GM03348 (cell line): ENCODE data around the gene PIK3AP1.

Experiments
- DNase-seq: peaks from one replicate; pipeline ENCODE4 v3.0.0; 2012; ENCODE audit warnings: low spot score

The PIK3AP1 gene

GRCh38 chr10:96610817-96611216, 109.5 kb downstream of the PIK3AP1 start:
- no peak for DNase-seq

- no peak for DNase-seq
These were observed 110.8 kb downstream of the PIK3AP1 start for GRCh38 chr10:96609510-96609909.

GRCh38 chr10:96608805-96609204, 111.5 kb downstream of the PIK3AP1 start:
- DNase-seq: no peak

- no peak for DNase-seq
These were observed 112.1 kb downstream of the PIK3AP1 start for GRCh38 chr10:96608262-96608661.

- DNase-seq: no peak
These were observed 113.4 kb downstream of the PIK3AP1 start for GRCh38 chr10:96606946-96607345.

GRCh38 chr10:96606216-96606615, 114.1 kb downstream of the PIK3AP1 start:
- DNase-seq: peak; percentile 25

- no peak for DNase-seq
These were observed 120.0 kb downstream of the PIK3AP1 start for GRCh38 chr10:96600337-96600736.

- no peak for DNase-seq
These were observed 121.5 kb downstream of the PIK3AP1 start for GRCh38 chr10:96598846-96599245.

GRCh38 chr10:96596422-96597407, 123.6 kb downstream of the PIK3AP1 start:
- no peak for DNase-seq

- no peak for DNase-seq
These were observed 124.6 kb downstream of the PIK3AP1 start for GRCh38 chr10:96595741-96596140.

GRCh38 chr10:96591946-96592345, 128.4 kb downstream of the PIK3AP1 start:
- no peak for DNase-seq

- DNase-seq: no peak
These were observed 131.5 kb downstream of the PIK3AP1 start for GRCh38 chr10:96588616-96589419.

- DNase-seq: no peak
These were observed 132.2 kb downstream of the PIK3AP1 start for GRCh38 chr10:96588060-96588554.

- DNase-seq: no peak
These were observed 132.9 kb downstream of the PIK3AP1 start for GRCh38 chr10:96587264-96588059.

- peak; percentile 97 for DNase-seq
These were observed 133.7 kb downstream of the PIK3AP1 start, which contains the start of gene TM9SF3 for GRCh38 chr10:96586419-96587263. TM9SF3 (minus strand) TSS chr10:96587012; CDS start chr10:96586835, 177 bp downstream.

GRCh38 chr10:96585736-96586418, 134.4 kb downstream of the PIK3AP1 start:
- DNase-seq: no peak

GRCh38 chr10:96584474-96584873, 135.8 kb downstream of the PIK3AP1 start:
- no peak for DNase-seq

GRCh38 chr10:96584035-96584434, 136.3 kb downstream of the PIK3AP1 start:
- no peak for DNase-seq

- DNase-seq: no peak
These were observed 141.2 kb downstream of the PIK3AP1 start for GRCh38 chr10:96579133-96579532.

GRCh38 chr10:96578633-96579032, 141.7 kb downstream of the PIK3AP1 start:
- DNase-seq: no peak
